Subcutaneous abdominal adipose tissue (tissue), 5 donors: Measurements from ENCODE around the gene CMIP.

Experiments used
- H3K27ac ChIP-seq: one replicate; pipeline ENCODE4 v1.7.0; 2013; ENCODE audit warnings: low read depth, mild to moderate bottlenecking, inconsistent platforms, low read length, moderate library complexity
- H3K27me3 ChIP-seq, 5 donors: one replicate each; pipeline ENCODE4 v1.7.0; 2013; ENCODE audit warnings: low read length in 5 of 5, inconsistent platforms in 1 of 5; ENCODE audit not compliant: control insufficient read depth in 5 of 5, insufficient read depth in 4 of 5
- H3K36me3 ChIP-seq, 5 donors: one replicate each; pipeline ENCODE4 v1.7.0; 2013; ENCODE audit warnings: low read length in 5 of 5; ENCODE audit not compliant: control insufficient read depth in 5 of 5, insufficient read depth in 5 of 5
- H3K4me1 ChIP-seq, 5 donors: one replicate each; pipeline ENCODE4 v1.7.0; 2013; ENCODE audit warnings: low read length in 5 of 5, mild to moderate bottlenecking in 3 of 5, moderate library complexity in 1 of 5; ENCODE audit not compliant: control insufficient read depth in 5 of 5, insufficient read depth in 5 of 5
- H3K4me3 ChIP-seq, 5 donors: one replicate each; pipeline ENCODE4 v1.7.0; 2013; ENCODE audit warnings: low read length in 5 of 5, low read depth in 1 of 5
- H3K9ac ChIP-seq, 5 donors: one replicate each; pipeline ENCODE4 v1.7.0; 2013; ENCODE audit warnings: low read length in 5 of 5, mild to moderate bottlenecking in 4 of 5, moderate library complexity in 3 of 5
- H3K9me3 ChIP-seq, 5 donors: one replicate each; pipeline ENCODE4 v1.7.0; 2013; ENCODE audit warnings: low read length in 5 of 5; ENCODE audit not compliant: control insufficient read depth in 5 of 5
- donor health status: healthy.
- donor health status: healthy.
- donor health status: healthy.
- donor health status: healthy.
- donor health status: healthy.

The CMIP gene

DNA sequence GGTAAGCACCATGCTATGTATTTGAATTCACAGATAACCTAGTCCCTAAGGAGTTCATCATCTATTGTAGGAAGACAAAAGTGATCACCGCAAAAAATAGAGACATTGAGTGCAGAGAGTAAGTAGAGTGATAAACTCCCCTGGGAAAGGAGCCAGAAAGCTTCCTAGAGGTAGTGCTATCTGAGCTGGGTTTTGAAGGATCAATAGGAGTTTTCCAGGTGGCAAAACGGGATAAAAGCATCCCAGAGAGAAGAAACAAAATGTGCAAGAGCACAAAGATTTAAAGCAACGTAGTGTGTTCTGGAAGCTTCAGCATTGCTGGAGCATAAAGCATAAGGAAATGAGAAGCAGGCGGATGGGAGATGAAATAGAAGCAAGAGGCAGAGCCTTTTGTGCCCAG, 213.8 kb downstream of the CMIP start:
- no peaks in the 10 kb centered on the region for H3K4me1 ChIP-seq
- no peak overlapping the region for H3K9ac ChIP-seq
- no peak overlapping the region for H3K27ac ChIP-seq
- H3K36me3 ChIP-seq, result peaks cover 6 to 62% (median 60%) of the 10 kb centered on the region in 5 donors
- H3K27me3 ChIP-seq, result no peaks in the 10 kb centered on the region
- H3K9me3 ChIP-seq, result no peaks in the 10 kb centered on the region
- no peak overlapping the region for H3K4me3 ChIP-seq

DNA sequence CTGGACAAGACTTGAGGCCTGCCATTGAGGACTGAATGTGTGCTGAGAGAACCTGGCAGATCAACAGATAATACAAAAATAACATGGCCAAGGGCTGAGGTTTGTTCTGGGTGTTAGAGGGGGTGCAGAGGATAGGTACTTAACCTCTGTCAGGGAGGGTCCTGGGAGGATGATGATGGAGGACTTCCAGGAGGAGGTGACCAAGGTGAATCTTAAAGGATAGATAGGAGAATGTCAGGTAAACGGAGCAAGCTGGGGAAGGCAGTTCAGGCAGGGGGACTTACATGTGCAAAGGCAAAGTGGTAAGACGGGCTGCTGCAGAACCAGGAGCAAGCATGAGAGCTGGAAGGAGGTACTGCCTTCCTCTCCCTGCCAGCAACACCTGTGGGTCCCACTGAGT, 214.6 kb downstream of the CMIP start:
- H3K4me1 ChIP-seq, result no peaks in the 10 kb centered on the region
- no peaks in the 10 kb centered on the region for H3K9me3 ChIP-seq
- H3K36me3 ChIP-seq, result peaks cover 6 to 66% (median 63%) of the 10 kb centered on the region in 5 donors
- H3K9ac ChIP-seq, result no peak overlapping the region
- no peak overlapping the region for H3K4me3 ChIP-seq
- no peaks in the 10 kb centered on the region for H3K27me3 ChIP-seq
- H3K27ac ChIP-seq, result no peak overlapping the region

DNA sequence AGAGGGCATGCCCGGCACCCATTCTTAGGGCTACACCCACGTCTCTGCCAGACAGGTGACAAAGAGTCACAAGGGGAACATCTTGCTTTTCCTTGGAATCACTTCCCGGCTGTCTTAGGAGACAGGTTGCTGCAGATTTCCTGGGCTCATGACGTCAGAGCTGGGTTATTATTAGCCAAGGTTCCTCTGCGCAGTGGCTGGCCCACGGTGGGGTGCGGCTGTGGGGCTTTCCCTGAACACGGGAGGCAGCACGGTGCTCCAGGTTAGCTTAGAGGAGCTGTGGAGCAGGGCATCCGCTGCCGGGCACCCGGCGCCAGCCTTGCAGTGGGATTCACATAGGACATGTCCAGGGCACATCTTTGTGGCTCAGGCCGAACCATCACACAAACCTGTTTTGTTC, 216.5 kb downstream of the CMIP start:
- Histone ChIP-seq H3K27me3 (no peaks in the 10 kb centered on the region), H3K27ac (no peak overlapping the region), H3K9me3 (no peaks in the 10 kb centered on the region), H3K9ac (no peak overlapping the region), H3K4me3 (no peak overlapping the region), H3K36me3 (peaks cover 6 to 78% (median 74%) of the 10 kb centered on the region in 5 donors), H3K4me1 (no peaks in the 10 kb centered on the region)

DNA sequence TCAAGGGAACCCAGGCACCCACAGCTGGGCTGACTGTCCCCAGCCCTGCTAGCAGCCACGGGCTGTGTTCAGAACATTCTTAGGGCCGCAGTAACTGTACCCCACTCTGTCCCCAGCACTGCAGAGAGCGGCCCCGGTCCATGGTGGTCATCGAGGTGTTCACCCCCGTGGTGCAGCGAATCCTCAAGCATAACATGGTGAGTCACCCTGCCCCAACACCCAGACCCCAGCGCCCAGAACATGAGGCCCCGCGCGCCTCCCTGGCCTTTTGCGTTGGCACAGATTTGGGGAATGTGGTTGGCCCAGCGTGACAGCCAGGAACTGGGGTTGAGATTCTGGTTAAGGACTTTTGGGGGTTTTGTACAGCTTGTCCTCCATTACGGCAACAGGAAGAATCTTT, 219.5 kb downstream of the CMIP start:
- no peaks in the 10 kb centered on the region for H3K4me1 ChIP-seq
- no peaks in the 10 kb centered on the region for H3K9me3 ChIP-seq
- no peak overlapping the region for H3K9ac ChIP-seq
- H3K36me3 ChIP-seq, result peaks cover 0 to 81% (median 69%) of the 10 kb centered on the region in 5 donors
- no peak overlapping the region for H3K4me3 ChIP-seq
- no peaks in the 10 kb centered on the region for H3K27me3 ChIP-seq
- no peak overlapping the region for H3K27ac ChIP-seq

DNA sequence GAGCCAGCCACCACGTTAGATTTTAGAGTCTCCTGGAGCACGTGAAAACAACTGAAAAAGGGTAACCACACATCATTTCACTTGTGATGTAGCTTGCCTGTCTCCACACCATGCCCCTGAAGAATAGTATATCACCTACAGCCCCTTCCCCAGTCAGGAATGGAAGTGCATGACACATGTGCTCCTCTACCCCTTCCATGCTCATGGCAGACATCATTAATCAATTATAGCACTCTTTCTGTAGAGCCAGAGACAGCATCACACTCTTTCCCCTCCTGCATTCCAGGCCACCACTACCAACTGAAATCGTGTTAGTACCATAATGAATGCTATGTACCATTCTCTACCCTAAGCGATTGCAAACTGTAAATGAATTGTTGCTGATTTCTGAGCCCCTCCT, 221.0 kb downstream of the CMIP start:
- no peaks in the 10 kb centered on the region for H3K4me1 ChIP-seq
- no peak overlapping the region for H3K4me3 ChIP-seq
- no peaks in the 10 kb centered on the region for H3K9me3 ChIP-seq
- H3K27me3 ChIP-seq, result no peaks in the 10 kb centered on the region
- no peak overlapping the region for H3K9ac ChIP-seq
- no peak overlapping the region for H3K27ac ChIP-seq
- peaks cover 0 to 84% (median 70%) of the 10 kb centered on the region in 5 donors for H3K36me3 ChIP-seq

DNA sequence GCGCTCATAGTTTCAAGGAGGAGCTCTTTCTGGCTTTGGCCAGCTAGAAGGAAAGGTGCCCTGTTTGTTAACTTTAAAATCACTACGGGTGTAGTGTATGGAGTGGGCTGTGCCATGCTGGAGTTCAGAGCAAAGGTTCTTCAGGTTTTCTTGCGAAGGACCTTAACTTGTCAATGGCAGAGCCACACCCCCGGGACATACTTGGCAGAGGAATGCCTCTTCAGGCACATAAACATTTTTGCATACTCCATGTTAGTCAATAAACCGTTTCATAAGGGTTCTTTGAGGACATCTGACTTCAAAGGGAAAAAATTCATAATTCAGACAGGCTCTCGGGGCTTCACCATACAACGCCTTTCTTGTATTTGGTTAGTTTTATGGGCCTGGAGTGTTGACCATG, 221.5 kb downstream of the CMIP start:
- no peak overlapping the region for H3K9ac ChIP-seq
- H3K4me1 ChIP-seq, result no peaks in the 10 kb centered on the region
- no peak overlapping the region for H3K4me3 ChIP-seq
- H3K27ac ChIP-seq, result no peak overlapping the region
- H3K9me3 ChIP-seq, result no peaks in the 10 kb centered on the region
- H3K27me3 ChIP-seq, result no peaks in the 10 kb centered on the region
- H3K36me3 ChIP-seq, result peaks cover 0 to 82% (median 69%) of the 10 kb centered on the region in 5 donors

DNA sequence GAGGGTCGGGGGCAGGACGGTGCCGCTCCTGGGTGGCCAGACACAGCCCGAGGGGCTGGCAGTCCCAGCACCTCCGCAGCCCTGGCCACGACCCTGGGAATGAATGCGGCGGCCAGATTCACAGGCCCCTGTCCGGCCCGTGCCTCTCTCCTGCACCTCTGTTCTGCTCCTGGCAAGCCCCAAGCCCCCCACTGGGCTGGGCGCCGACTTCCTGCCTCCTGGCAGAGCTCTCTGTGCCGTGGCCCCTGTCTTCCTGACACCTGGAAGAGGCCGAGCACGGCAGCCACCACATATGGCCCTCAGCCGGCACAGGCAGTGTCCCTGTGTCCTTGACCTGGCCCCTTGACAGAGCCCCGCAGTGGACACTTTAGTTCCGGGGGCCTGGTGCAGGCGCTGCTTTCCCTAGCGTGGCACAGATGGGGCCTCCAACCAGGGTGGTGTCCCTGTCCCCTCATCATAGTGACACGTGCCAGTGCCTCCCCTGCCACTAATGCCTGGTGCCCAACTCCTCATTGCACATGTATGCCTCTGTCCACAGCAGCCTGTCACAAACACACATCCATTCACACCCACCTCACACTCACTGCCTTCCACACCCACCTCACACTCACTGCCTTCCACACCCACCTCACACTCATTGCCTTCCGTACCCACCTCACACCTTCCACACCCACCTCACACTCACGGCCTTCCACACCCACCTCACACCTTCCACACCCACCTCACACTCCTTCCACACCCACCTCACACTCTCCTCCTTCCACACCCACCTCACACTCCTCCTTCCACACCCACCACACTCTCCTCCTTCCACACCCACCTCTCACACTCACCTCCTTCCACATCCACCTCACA, 223.9 kb downstream of the CMIP start:
- H3K9me3 ChIP-seq, result no peaks in the 10 kb centered on the region
- H3K27ac ChIP-seq, result no peak overlapping the region
- no peak overlapping the region for H3K4me3 ChIP-seq
- H3K9ac ChIP-seq, result no peak overlapping the region
- H3K27me3 ChIP-seq, result no peaks in the 10 kb centered on the region
- H3K36me3 ChIP-seq, result peaks cover 0 to 81% (median 63%) of the 10 kb centered on the region in 5 donors
- H3K4me1 ChIP-seq, result no peaks in the 10 kb centered on the region

DNA sequence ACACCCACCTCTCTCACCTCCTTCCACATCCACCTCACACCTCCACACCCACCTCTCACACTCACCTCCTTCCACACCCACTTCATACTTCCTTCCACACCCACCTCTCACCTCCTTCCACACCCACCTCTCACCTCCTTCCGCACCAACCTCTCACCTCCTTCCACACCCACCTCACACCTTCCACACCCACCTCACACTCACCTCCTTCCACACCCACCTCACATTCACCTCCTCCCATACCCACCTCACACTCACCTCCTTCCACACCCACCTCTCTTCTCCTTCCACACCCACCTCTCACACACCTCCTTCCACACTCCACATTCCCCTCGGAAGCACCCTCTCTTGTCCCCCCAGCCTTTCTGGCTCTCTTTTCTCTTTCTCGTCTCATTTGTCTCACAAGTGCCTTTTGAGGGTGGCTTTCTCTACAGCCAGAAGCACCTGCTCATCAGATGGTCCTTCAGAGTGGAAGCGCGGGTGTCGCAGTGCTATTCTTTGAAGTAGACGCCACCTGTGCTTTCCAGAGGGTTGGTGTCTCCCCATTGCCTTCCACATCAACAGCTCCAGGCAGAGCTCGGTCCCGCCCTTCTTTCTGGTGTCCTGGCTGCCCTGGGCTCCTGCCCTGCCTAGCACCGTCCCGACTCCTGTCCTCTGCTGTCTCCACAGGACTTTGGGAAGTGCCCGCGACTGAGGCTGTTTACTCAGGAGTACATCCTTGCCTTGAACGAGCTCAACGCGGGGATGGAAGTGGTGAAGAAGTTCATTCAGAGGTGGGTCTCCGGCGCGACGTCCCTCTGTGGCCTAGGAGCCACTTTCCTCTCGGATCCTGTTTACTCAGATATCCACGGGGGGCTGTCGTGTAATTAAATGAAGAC, 225.1 kb downstream of the CMIP start:
- peaks cover 0 to 78% (median 60%) of the 10 kb centered on the region in 5 donors for H3K36me3 ChIP-seq
- no peaks in the 10 kb centered on the region for H3K4me1 ChIP-seq
- no peak overlapping the region for H3K27ac ChIP-seq
- no peak overlapping the region for H3K4me3 ChIP-seq
- no peaks in the 10 kb centered on the region for H3K9me3 ChIP-seq
- H3K9ac ChIP-seq, result no peak overlapping the region
- H3K27me3 ChIP-seq, result no peaks in the 10 kb centered on the region

DNA sequence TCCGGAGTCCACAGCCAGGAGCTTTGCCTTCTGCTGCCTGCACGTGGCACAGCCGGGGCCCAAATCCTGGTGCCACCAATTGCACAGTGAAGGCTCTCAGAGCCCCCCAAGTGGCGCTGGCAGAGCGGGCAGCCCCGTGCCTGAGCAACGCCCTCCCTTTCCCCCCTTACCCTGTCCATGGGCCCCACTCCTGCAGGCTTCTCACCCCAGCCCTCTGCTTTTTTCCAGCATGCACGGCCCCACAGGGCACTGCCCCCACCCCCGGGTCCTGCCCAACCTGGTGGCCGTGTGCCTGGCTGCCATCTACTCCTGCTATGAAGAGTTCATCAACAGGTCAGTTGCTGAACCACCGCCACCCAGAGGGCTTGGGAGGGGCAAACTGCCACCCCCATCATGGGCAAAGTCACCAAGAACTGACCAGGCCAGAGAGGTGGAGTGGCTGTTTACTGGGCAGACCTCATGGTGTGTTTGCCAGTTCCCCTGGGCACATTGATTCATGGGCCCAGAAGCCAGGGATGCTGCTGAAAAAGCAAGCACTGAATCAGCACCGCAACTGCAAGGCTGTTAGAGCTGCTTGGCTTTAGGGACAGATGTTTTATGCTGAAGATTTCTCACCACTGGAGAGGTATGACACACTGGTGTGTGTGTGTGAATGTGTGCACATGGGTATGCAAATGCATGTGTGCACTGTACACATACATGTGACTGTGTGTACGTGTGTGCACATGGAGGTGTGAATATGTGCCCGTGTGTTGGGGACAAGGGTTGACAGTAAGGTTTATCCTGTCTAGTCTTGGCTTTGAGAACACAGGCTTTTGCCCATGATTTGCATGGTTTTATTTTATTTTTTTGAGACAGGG, 227.4 kb downstream of the CMIP start:
- Histone ChIP-seq H3K27me3 (no peaks in the 10 kb centered on the region), H3K4me1 (no peaks in the 10 kb centered on the region), H3K36me3 (peaks cover 0 to 80% (median 62%) of the 10 kb centered on the region in 5 donors)

More for the DNA sequence above, 227.4 kb downstream of the CMIP start:
- no peaks in the 10 kb centered on the region for H3K9me3 ChIP-seq
- no peak overlapping the region for H3K4me3 ChIP-seq
- no peak overlapping the region for H3K27ac ChIP-seq
- H3K9ac ChIP-seq, result no peak overlapping the region
